Breast epithelium (tissue), 3 donors: ENCODE results near the gene SYCN.

ENCODE experiments used
- CTCF ChIP-seq, 3 donors: fragments of 450-650 bp; IDR thresholded peaks; one replicate each; pipeline ENCODE4 v1.5.1; 2016 to 2017; ENCODE audit warnings: antibody characterized with exemption in 3 of 3, mild to moderate bottlenecking in 3 of 3, moderate library complexity in 3 of 3
- POLR2AphosphoS5 ChIP-seq, 3 donors: sonication (generic); formaldehyde crosslinking; IDR thresholded peaks; one replicate each; pipeline ENCODE4 v1.6.1; 2017; ENCODE audit warnings: antibody characterized with exemption in 3 of 3

- no peak for TF ChIP-seq POLR2AphosphoS5 (IDR thresholded peaks at IDR 0.05)
- no peak for TF ChIP-seq CTCF (IDR thresholded peaks at IDR 0.05)
These were observed 45.3 kb downstream of the SYCN start for GRCh38 chr19:39158646-39159260.
